ENCODE results near the gene RRAGC.

GRCh38 chr1:38831731-38832369, 27.7 kb downstream of the RRAGC start:
- no peak for TF ChIP-seq GATA2 (IDR thresholded peaks at IDR 0.05; ENCODE audit: low read depth, low read length)
- no peak for TF ChIP-seq GATA3 (IDR thresholded peaks at IDR 0.05; ENCODE audit: low read depth, low read length)
